Neural crest cell (in vitro differentiated cells): ENCODE results near the gene DCLK3. TPM values are rescaled to one million over a fixed set of nuclear protein-coding genes. Genes with fewer than 3 reads are reported as not detected.

ENCODE experiments used
- DNase-seq: peaks from one replicate; pipeline ENCODE4 v3.0.0; 2021; ENCODE audit warnings: low read depth, mixed read lengths, low spot score
- H3K27ac Mint-ChIP-seq: one replicate; pipeline ENCODE4 v1.8.0; 2021; ENCODE audit warnings: mild to moderate bottlenecking, mixed read lengths; ENCODE audit not compliant: unreplicated experiment
- H3K27me3 Mint-ChIP-seq: 2 replicates; pipeline ENCODE4 v1.8.0; 2021; ENCODE audit warnings: low read depth, mild to moderate bottlenecking, mixed read lengths
- H3K36me3 Mint-ChIP-seq: 2 replicates; pipeline ENCODE4 v1.8.0; 2021; ENCODE audit warnings: low read depth, mild to moderate bottlenecking, mixed read lengths
- H3K4me1 Mint-ChIP-seq: 2 replicates; pipeline ENCODE4 v1.8.0; 2021; ENCODE audit warnings: mixed read lengths
- H3K4me3 Mint-ChIP-seq: one replicate; pipeline ENCODE4 v1.8.0; 2021; ENCODE audit warnings: mild to moderate bottlenecking, mixed read lengths
- H3K9me3 Mint-ChIP-seq: 2 replicates; pipeline ENCODE4 v1.8.0; 2021; ENCODE audit warnings: mixed read lengths
- CTCF ChIP-seq: fragments of 200-600 bp; sonication (generic); conservative IDR thresholded peaks from 2 replicates; pipeline ENCODE4 v1.5.0; 2021; ENCODE audit warnings: antibody characterized with exemption, mild to moderate bottlenecking
- total RNA-seq: library from RNA; stranded (reverse); gene quantifications from 2 replicates; pipeline ENCODE4 v1.2.1, GENCODE V29; 2021

The DCLK3 gene
- total RNA-seq, 1 donor from 2014 or later = 0.07 TPM

GRCh38 chr3:36714343-36715086 is 49.8 kb downstream of the DCLK3 start:
- no peak for DNase-seq
- no peak for TF ChIP-seq CTCF
- H3K27ac Mint-ChIP-seq = no peak overlapping the region
- H3K4me3 Mint-ChIP-seq = no peak overlapping the region
- H3K9me3 Mint-ChIP-seq = peaks cover 2% of the 10 kb centered on the region
- H3K36me3 Mint-ChIP-seq = no peaks in the 10 kb centered on the region
- peaks cover 4% of the 10 kb centered on the region for H3K4me1 Mint-ChIP-seq
- H3K27me3 Mint-ChIP-seq = no peaks in the 10 kb centered on the region

GRCh38 chr3:36713904-36714303 is 50.4 kb downstream of the DCLK3 start:
- no peak overlapping the region for H3K27ac Mint-ChIP-seq
- H3K4me1 Mint-ChIP-seq = peaks cover 4% of the 10 kb centered on the region
- H3K4me3 Mint-ChIP-seq = no peak overlapping the region
- no peaks in the 10 kb centered on the region for H3K27me3 Mint-ChIP-seq
- H3K9me3 Mint-ChIP-seq = no peaks in the 10 kb centered on the region
- no peaks in the 10 kb centered on the region for H3K36me3 Mint-ChIP-seq
- no peak for DNase-seq
- no peak for TF ChIP-seq CTCF

GRCh38 chr3:36710606-36711005 is 53.7 kb downstream of the DCLK3 start:
- H3K4me1 Mint-ChIP-seq = peaks cover 4% of the 10 kb centered on the region
- no peaks in the 10 kb centered on the region for H3K36me3 Mint-ChIP-seq
- H3K4me3 Mint-ChIP-seq = no peak overlapping the region
- no peak for TF ChIP-seq CTCF
- no peaks in the 10 kb centered on the region for H3K27me3 Mint-ChIP-seq
- no peak overlapping the region for H3K27ac Mint-ChIP-seq
- no peak for DNase-seq
- H3K9me3 Mint-ChIP-seq = no peaks in the 10 kb centered on the region

- no peaks in the 10 kb centered on the region for H3K36me3 Mint-ChIP-seq
- no peak overlapping the region for H3K4me3 Mint-ChIP-seq
- no peaks in the 10 kb centered on the region for H3K27me3 Mint-ChIP-seq
- no peak for DNase-seq
- TF ChIP-seq CTCF = no peak
- no peak overlapping the region for H3K27ac Mint-ChIP-seq
- peaks cover 4% of the 10 kb centered on the region for H3K4me1 Mint-ChIP-seq
- no peaks in the 10 kb centered on the region for H3K9me3 Mint-ChIP-seq
Measured at GRCh38 chr3:36709826-36710365, 54.5 kb downstream of the DCLK3 start.

- H3K27ac Mint-ChIP-seq = no peak overlapping the region
- peaks cover 4% of the 10 kb centered on the region for H3K4me1 Mint-ChIP-seq
- DNase-seq = no peak
- TF ChIP-seq CTCF = no peak
- no peaks in the 10 kb centered on the region for H3K9me3 Mint-ChIP-seq
- H3K27me3 Mint-ChIP-seq = no peaks in the 10 kb centered on the region
- H3K4me3 Mint-ChIP-seq = no peak overlapping the region
- no peaks in the 10 kb centered on the region for H3K36me3 Mint-ChIP-seq
Measured at GRCh38 chr3:36709281-36709680, 55.1 kb downstream of the DCLK3 start.
